ENCODE data around the gene LCOR. TPM values are rescaled to one million over a fixed set of nuclear protein-coding genes. Genes with fewer than 3 reads are reported as not detected.

Gene LCOR
- total and polyA plus RNA-seq, 2 of the 13 experiments (the other 11 are each of a cell fraction or from before 2014, with no cell fraction given), result 12.4 to 23.7 TPM

- ChIA-PET CTCF (ENCODE audit: low intra/inter-chr PET ratio, low total read pairs) (no interaction called here), POLR2A (no interaction called here)
- BruUV-seq (replicated peaks), result no TSS peak
- Histone ChIP-seq H3K27ac (ENCODE audit: extremely low read length, insufficient read depth, low read length) (no peak overlapping the region), H4K20me1 (ENCODE audit: insufficient read depth, low read length) (no peaks in the 10 kb centered on the region), H3K36me3 (replicated peaks in 1 of 2; ENCODE audit: control insufficient read depth in 1 of 2, insufficient read depth in 2 of 2, low read length in 2 of 2) (peaks cover 7 to 9% of the 10 kb centered on the region in 2 experiments; a peak in 4 of 5 replicates), H3K9me3 (ENCODE audit: low read length) (no peaks in the 10 kb centered on the region), H3K4me1 (ENCODE audit: insufficient read depth, low read length) (no peaks in the 10 kb centered on the region), H3K4me3 (replicated peaks in 1 of 3; ENCODE audit: insufficient read depth in 1 of 3, low read depth in 2 of 3, low read length in 3 of 3) (no peak overlapping the region), H2AFZ (ENCODE audit: low read length) (no peak overlapping the region), H3K79me2 (ENCODE audit: insufficient read depth, low read length) (peaks cover 8% of the 10 kb centered on the region), H3K4me2 (ENCODE audit: low read depth, low read length) (no peak overlapping the region), H3K9ac (ENCODE audit: insufficient read depth, low read depth, low read length) (no peak overlapping the region), H3K27me3 (ENCODE audit: control insufficient read depth in 1 of 2, insufficient read depth in 2 of 2, low read length in 2 of 2) (no peaks in the 10 kb centered on the region)
- intact Hi-C loops (cut with micrococcal nuclease; ENCODE audit: unreplicated experiment) (no loop called here), in situ Hi-C loops (cut with HindIII; ENCODE audit: extremely low pct_ligation_motif_present, low pct_unique_long_range_greater_than_20kb) (no loop called here)
- ATAC-seq, result no peak
- no peak for DNase-seq (ENCODE audit: low spot score)
- WGBS (ENCODE audit: low lambda C conversion rate), result 97% methylated on average over 5 of the region's 5 CpGs
- FAIRE-seq, result no peak
- TF ChIP-seq MYNN (CRISPR knock-in tag; IDR thresholded peaks at IDR 0.05; ENCODE audit: low read depth) (no peak), MIER3 (CRISPR knock-in tag; IDR thresholded peaks at IDR 0.05; ENCODE audit: borderline replicate concordance) (no peak), AKAP8 (CRISPR knock-in tag; IDR thresholded peaks at IDR 0.05) (no peak), ZNF749 (CRISPR knock-in tag; IDR thresholded peaks at IDR 0.05; ENCODE audit: borderline replicate concordance) (no peak), ZSCAN22 (CRISPR knock-in tag; IDR thresholded peaks at IDR 0.05) (no peak), JDP2 (CRISPR knock-in tag; IDR thresholded peaks at IDR 0.05; ENCODE audit: borderline replicate concordance) (no peak), SMARCE1 (IDR thresholded peaks at IDR 0.05; ENCODE audit: borderline replicate concordance) (no peak), ZBTB7B (CRISPR knock-in tag; IDR thresholded peaks at IDR 0.05) (no peak), SALL2 (CRISPR knock-in tag; IDR thresholded peaks at IDR 0.05) (no peak), ZNF674 (CRISPR knock-in tag; IDR thresholded peaks at IDR 0.05; ENCODE audit: low read depth) (no peak), TAF15 (IDR thresholded peaks at IDR 0.05; ENCODE audit: low read depth, low read length, poor library complexity, severe bottlenecking) (no peak), NCOA5 (CRISPR knock-in tag; IDR thresholded peaks at IDR 0.05) (no peak), ZHX2 (IDR thresholded peaks at IDR 0.05; ENCODE audit: low read depth) (no peak), ZHX2 (CRISPR knock-in tag; IDR thresholded peaks at IDR 0.05; ENCODE audit: borderline replicate concordance) (no peak), SOX13 (IDR thresholded peaks at IDR 0.05) (no peak), SOX13 (CRISPR knock-in tag; conservative IDR thresholded peaks at IDR 0.05 in 1 of 2, IDR thresholded peaks at IDR 0.05 in 1 of 2) (no peak), NFYB (CRISPR knock-in tag; IDR thresholded peaks at IDR 0.05) (no peak), RCOR2 (CRISPR knock-in tag; IDR thresholded peaks at IDR 0.05) (no peak), ZSCAN9 (CRISPR knock-in tag; IDR thresholded peaks at IDR 0.05; ENCODE audit: borderline replicate concordance) (no peak), ZNF558 (CRISPR knock-in tag; IDR thresholded peaks at IDR 0.05; ENCODE audit: borderline replicate concordance) (no peak)
These were observed 103.7 kb downstream of the LCOR start for GRCh38 chr10:96935810-96936209.
